Epithelial cell of proximal tubule (primary cell): Measurements from ENCODE around the gene CACNA1C. TPM values are rescaled to one million over a fixed set of nuclear protein-coding genes. Genes with fewer than 3 reads are reported as not detected.

ENCODE experiments used
- DNase-seq: peaks from one replicate; pipeline ENCODE4 v3.0.0-alpha.2; 2011; ENCODE audit warnings: low read depth
- H3K4me3 ChIP-seq: 2 replicates; pipeline ENCODE4 v1.5.1; 2011; ENCODE audit warnings: low read depth, mild to moderate bottlenecking, low read length
- total RNA-seq: library from RNA; depleted of rRNA; stranded (reverse); fragments of >200 nt; gene quantifications from 2 replicates; pipeline ENCODE4 v1.2.3, GENCODE V29; 2015
- TF ChIP-seq, protein P1 (sequence below): conservative IDR thresholded peaks from 2 replicates; pipeline ENCODE4 v1.5.1; 2012; ENCODE audit warnings: low read depth, mild to moderate bottlenecking, low read length

CACNA1C gene
- total RNA-seq, 1 donor from 2014 or later, result not detected

DNA sequence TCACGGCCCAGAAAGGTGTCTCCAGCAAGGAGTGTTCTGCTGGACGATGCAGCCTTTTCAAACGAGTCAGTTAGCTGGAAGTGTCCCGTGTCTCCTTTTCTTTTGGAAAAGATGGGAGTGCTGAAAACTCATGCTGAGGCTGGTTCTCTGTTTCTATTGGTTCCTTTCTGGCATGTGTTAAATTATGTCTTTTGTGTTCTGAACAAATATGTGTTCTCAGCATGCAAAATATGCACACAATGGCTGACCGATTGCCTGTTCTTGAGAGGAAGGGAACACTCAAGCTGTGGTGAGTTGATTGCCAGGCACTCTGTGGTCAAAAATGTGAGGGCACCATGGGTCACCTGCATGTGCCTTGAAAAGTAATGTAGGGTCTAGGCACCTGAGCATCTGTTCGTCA lies 181.3 kb downstream of the CACNA1C start:
- TF ChIP-seq, protein P1, sequence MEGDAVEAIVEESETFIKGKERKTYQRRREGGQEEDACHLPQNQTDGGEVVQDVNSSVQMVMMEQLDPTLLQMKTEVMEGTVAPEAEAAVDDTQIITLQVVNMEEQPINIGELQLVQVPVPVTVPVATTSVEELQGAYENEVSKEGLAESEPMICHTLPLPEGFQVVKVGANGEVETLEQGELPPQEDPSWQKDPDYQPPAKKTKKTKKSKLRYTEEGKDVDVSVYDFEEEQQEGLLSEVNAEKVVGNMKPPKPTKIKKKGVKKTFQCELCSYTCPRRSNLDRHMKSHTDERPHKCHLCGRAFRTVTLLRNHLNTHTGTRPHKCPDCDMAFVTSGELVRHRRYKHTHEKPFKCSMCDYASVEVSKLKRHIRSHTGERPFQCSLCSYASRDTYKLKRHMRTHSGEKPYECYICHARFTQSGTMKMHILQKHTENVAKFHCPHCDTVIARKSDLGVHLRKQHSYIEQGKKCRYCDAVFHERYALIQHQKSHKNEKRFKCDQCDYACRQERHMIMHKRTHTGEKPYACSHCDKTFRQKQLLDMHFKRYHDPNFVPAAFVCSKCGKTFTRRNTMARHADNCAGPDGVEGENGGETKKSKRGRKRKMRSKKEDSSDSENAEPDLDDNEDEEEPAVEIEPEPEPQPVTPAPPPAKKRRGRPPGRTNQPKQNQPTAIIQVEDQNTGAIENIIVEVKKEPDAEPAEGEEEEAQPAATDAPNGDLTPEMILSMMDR, result no peak
- H3K4me3 ChIP-seq, result no peak overlapping the region
- DNase-seq, result no peak

DNA sequence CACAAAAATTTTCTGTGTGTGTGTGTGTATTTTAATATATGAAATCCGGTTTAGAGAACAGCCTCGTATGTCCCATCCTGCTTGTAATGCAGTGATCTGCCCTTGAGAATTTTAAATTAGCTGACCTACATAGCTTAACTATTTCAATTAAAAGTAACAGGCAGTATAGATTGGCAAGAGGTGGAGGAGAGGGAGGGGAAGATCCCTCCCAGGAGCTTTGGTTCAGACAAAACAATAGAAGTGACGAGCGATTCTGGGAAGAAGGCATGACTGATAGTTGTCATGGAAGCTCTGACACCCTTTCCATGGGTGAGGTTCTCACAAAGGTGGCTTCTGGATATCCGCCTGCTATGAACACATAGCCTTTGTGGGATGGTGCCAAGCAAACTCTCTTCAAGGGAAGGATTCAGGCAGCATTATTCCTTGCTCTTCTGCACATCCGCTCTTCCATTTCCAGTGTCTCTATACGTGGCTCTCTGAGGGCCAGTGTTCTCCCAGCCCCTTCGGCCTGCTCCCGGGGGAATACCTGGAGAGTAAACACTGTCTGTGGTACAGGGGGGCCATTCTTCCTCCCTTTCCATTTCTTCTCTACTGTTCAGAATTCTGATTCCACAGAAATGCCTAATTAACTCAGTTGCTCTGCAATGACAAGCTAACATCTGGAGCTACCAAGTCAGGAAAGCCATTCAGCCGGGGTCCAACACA lies 182.0 kb downstream of the CACNA1C start:
- no peak overlapping the region for H3K4me3 ChIP-seq
- TF ChIP-seq, protein P1, result no peak
- no peak for DNase-seq

DNA sequence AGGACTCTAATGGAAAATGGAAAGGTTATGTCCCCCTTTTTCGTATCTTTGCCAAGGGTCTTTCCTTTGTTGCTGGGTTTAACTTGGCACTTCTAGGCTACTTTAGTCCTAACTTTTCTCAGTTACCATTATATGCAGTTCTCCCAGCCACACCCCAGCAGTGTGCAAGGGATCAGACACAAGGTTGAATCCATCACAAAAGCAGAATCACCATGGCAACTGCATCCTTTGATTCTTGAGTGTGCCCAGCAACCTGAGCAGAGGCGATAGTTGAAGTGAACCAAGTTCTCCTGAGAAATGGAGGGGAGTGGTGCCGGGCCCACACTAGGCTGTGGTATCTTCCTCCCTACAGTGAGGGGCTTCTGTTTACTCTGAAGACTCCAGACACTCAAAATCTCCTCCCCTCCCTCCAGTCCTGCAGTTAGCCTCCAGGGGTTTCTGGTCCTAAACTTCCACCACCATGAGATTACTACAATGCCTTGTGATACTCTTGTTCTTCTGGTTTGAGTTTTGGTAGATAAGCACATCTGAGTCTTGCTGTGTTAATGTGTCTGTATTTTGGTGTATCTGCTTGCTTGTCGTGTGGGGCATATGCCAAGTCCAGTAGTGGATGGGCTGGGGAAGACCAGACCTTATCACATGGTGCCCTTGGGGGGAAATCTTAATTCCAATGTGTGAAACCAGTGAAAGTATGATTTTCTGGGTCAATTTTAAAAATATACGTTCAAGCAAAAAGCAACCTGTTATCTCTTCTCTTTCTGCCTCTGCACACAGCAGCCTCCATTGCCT lies 183.9 kb downstream of the CACNA1C start:
- no peak for DNase-seq
- TF ChIP-seq, protein P1, result no peak
- no peak overlapping the region for H3K4me3 ChIP-seq

DNA sequence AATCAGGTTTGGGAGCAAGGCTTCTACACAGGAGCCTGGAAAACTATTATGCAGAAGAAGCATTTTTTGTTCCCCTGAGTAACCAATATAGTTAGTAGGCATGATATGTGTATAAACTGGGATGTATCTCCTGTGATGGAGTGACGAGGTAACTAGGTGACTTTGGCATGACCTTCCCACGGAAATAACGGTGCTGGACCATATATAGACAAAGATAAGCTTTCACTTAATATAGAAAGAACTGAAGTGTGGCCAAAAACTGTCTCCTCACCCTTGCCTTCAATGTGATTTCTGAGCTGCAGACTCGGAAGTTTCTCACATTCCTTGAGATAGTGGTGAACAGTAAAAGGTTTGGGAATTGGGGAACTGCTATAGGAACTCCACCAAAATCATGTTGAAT lies 185.3 kb downstream of the CACNA1C start:
- DNase-seq, result no peak
- H3K4me3 ChIP-seq, result no peak overlapping the region
- TF ChIP-seq, protein P1, result no peak

DNA sequence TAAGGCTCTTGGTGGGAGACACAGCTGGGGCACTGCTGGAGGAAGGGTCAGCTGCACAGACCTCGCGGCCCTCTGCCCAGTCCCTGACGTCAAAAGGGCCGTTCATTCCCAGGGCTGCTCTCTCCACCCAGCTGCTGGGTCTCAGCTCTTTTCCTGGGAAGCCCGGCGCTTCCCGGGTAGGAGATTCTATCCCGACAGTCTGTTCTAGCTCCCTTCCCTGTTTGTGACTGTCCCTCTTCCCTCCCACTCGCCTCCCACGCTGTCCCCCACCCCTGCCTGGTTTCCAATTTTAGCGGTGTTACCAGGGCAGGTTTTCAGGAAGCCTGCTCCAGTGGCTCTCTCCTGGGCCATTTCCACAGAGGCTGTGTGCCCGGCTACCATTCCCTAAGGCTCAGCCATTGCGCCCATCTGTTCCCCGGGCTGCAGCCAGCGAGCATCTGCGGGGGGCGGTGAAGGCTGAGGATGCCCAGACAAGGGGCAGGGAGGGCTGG lies 186.6 kb downstream of the CACNA1C start:
- no peak overlapping the region for H3K4me3 ChIP-seq
- DNase-seq, result no peak
- TF ChIP-seq, protein P1, result no peak

DNA sequence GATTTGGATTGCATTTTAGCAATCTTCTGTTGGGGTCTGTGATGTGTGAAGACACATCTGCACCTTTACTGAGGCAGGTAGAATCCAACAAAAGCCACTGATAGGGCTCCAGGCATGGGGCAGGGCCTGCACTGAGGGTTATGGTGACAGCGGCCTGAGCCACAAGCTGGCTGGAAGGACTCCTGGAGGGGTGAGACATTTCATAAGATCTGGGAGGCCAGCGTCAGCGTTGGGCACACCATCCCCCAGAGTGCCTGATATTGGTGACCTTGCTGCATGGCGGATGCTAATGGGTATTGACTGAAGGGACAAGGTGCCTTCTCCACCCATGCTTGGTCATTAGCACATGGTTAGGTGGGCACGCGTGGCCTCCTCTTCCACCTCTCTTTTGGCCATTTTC lies 187.6 kb downstream of the CACNA1C start:
- no peak overlapping the region for H3K4me3 ChIP-seq
- no peak for DNase-seq
- TF ChIP-seq, protein P1, result no peak
